HepG2 (cell line): ENCODE data around the gene FAM241B.

Source experiments
- MYC ChIP-seq: sonication (generic); formaldehyde crosslinking; IDR thresholded peaks from 2 replicates; pipeline ENCODE4 v1.9.0; 2021; ENCODE audit warnings: missing genetic modification reagents, borderline replicate concordance
- NKX3-1 ChIP-seq: sonication (generic); formaldehyde crosslinking; IDR thresholded peaks from 2 replicates; pipeline ENCODE4 v1.5.0; 2020; ENCODE audit warnings: missing genetic modification reagents
- POLR2A ChIP-seq, 2 experiments: IDR thresholded peaks; 2 replicates each; pipeline ENCODE4 v1.6.1; 2011; ENCODE audit warnings: low read depth in 2 of 2, low read length in 2 of 2, mild to moderate bottlenecking in 1 of 2, moderate library complexity in 1 of 2; ENCODE audit not compliant: insufficient read depth in 1 of 2
- TF ChIP-seq, protein P1 (sequence below): sonication (generic); formaldehyde crosslinking; IDR thresholded peaks from 2 replicates; pipeline ENCODE4 v1.8.1; 2022; ENCODE audit warnings: low read depth, mild to moderate bottlenecking, missing genetic modification reagents

DNA sequence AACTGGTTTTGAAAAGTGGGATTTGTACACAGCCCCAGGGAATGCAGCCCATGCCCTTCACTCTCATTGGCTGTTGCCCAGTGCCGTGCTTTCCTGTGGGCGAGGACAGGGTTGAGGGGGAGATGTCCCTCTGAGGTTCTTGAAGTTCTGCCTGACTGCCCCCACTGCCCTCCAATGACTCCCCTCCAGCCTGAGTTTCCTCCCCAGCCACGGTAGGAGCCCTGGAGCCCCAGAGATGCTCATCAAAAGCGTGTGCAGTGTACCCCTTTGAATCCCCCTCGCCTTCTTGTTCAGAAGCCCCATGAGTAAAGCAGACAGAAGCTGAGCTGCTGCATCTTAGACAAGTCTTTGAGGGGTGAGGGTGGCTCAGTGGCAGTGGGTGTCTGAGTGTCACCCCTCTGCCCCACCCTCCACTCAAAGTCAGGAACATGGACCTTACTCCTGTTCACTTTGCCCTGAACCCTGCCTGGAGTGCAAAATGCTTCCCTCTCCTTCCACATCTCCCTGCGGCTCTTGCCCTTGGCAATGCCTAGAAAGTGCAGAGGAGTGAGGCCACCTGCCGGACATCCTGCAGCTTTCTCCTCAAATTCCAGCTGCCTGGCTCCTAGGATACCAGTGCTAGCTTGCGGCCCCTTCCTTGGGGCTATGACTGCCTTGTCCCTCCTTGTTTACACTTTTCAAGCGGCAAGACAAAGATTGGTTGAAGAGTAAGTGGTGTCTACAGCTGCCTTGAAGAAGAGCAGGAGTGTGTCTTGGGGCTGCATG, 19.9 kb downstream of the FAM241B start:
- TF ChIP-seq, protein P1, sequence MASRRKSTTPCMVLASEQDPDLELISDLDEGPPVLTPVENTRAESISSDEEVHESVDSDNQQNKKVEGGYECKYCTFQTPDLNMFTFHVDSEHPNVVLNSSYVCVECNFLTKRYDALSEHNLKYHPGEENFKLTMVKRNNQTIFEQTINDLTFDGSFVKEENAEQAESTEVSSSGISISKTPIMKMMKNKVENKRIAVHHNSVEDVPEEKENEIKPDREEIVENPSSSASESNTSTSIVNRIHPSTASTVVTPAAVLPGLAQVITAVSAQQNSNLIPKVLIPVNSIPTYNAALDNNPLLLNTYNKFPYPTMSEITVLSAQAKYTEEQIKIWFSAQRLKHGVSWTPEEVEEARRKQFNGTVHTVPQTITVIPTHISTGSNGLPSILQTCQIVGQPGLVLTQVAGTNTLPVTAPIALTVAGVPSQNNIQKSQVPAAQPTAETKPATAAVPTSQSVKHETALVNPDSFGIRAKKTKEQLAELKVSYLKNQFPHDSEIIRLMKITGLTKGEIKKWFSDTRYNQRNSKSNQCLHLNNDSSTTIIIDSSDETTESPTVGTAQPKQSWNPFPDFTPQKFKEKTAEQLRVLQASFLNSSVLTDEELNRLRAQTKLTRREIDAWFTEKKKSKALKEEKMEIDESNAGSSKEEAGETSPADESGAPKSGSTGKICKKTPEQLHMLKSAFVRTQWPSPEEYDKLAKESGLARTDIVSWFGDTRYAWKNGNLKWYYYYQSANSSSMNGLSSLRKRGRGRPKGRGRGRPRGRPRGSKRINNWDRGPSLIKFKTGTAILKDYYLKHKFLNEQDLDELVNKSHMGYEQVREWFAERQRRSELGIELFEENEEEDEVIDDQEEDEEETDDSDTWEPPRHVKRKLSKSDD (CRISPR knock-in tag): no peak
- TF ChIP-seq POLR2A (IDR thresholded peaks at IDR 0.05; ENCODE audit: insufficient read depth in 1 of 2, low read depth in 2 of 2, low read length in 2 of 2) (no peak), NKX3-1 (no peak), MYC (CRISPR knock-in tag) (no peak)
